Neuronal stem cell (in vitro differentiated cells): Measurements from ENCODE around the gene ZFP36L1.

ENCODE experiments used
- DNase-seq: peaks from one replicate; pipeline ENCODE4 v3.0.0-alpha.2; 2013; ENCODE audit warnings: low spot score
- H2AFZ ChIP-seq: one replicate; pipeline ENCODE4 v1.6.1; 2013; ENCODE audit warnings: mild to moderate bottlenecking, low read length, inconsistent platforms
- H2AK5ac ChIP-seq: 2 replicates; pipeline ENCODE4 v1.6.1; 2013; ENCODE audit warnings: low read depth, mild to moderate bottlenecking, inconsistent platforms, low read length, moderate library complexity, mixed read lengths
- H2BK120ac ChIP-seq: 2 replicates; pipeline ENCODE4 v1.6.1; 2013; ENCODE audit warnings: low read depth, mild to moderate bottlenecking, inconsistent platforms, low read length, moderate library complexity, mixed read lengths
- H2BK12ac ChIP-seq: one replicate; pipeline ENCODE4 v1.6.1; 2013; ENCODE audit warnings: low read length, inconsistent platforms
- H2BK15ac ChIP-seq: 2 replicates; pipeline ENCODE4 v1.6.1; 2013; ENCODE audit warnings: mild to moderate bottlenecking, low read length, inconsistent platforms, mixed read lengths
- H2BK5ac ChIP-seq: one replicate; pipeline ENCODE4 v1.6.1; 2013; ENCODE audit warnings: inconsistent platforms, mild to moderate bottlenecking, low read length, moderate library complexity
- H3K14ac ChIP-seq: one replicate; pipeline ENCODE4 v1.6.1; 2013; ENCODE audit warnings: low read length, inconsistent platforms
- H3K18ac ChIP-seq: 2 replicates; pipeline ENCODE4 v1.6.1; 2013; ENCODE audit warnings: low read length, inconsistent platforms
- H3K23ac ChIP-seq: 2 replicates; pipeline ENCODE4 v1.6.1; 2013; ENCODE audit warnings: low read depth, mild to moderate bottlenecking, mixed read lengths, low read length, inconsistent platforms; ENCODE audit not compliant: poor library complexity
- H3K27ac ChIP-seq: replicated peaks from 3 replicates; pipeline ENCODE4 v1.5.1; 2013; ENCODE audit warnings: low read length, inconsistent platforms
- H3K27me3 ChIP-seq, 3 experiments: 2 replicates each; pipeline ENCODE4 v1.6.1; 2013; ENCODE audit warnings: low read length in 3 of 3, mild to moderate bottlenecking in 2 of 3, inconsistent platforms in 1 of 3, low read depth in 1 of 3, mixed read lengths in 1 of 3, moderate library complexity in 1 of 3; ENCODE audit not compliant: control insufficient read depth in 3 of 3, insufficient read depth in 3 of 3
- H3K36me3 ChIP-seq, 2 donors: replicated peaks in 1 of 2; 2 replicates each; pipeline ENCODE4 v1.6.1; 2013; ENCODE audit warnings: low read length in 2 of 2; ENCODE audit not compliant: control insufficient read depth in 2 of 2, insufficient read depth in 2 of 2
- H3K4ac ChIP-seq: 2 replicates; pipeline ENCODE4 v1.6.1; 2013; ENCODE audit warnings: inconsistent platforms, mild to moderate bottlenecking, low read length, moderate library complexity
- H3K4me1 ChIP-seq, 2 donors: 1 replicate in 1 of 2; 2 replicates in 1 of 2; pipeline ENCODE4 v1.6.1; 2013; ENCODE audit warnings: low read length in 2 of 2, low read depth in 1 of 2; ENCODE audit not compliant: control insufficient read depth in 2 of 2, insufficient read depth in 1 of 2
- H3K4me2 ChIP-seq: one replicate; pipeline ENCODE4 v1.6.1; 2013; ENCODE audit warnings: mild to moderate bottlenecking, low read length, inconsistent platforms; ENCODE audit not compliant: insufficient read depth, poor library complexity, severe bottlenecking
- H3K4me3 ChIP-seq, 2 donors: 2 replicates each; pipeline ENCODE4 v1.5.1; 2013; ENCODE audit warnings: low read length in 2 of 2, mild to moderate bottlenecking in 2 of 2, inconsistent platforms in 1 of 2, moderate library complexity in 1 of 2
- H3K79me1 ChIP-seq: one replicate; pipeline ENCODE4 v1.6.1; 2013; ENCODE audit warnings: low read depth, mild to moderate bottlenecking, inconsistent platforms, low read length, moderate library complexity
- H3K9ac ChIP-seq: one replicate; pipeline ENCODE4 v1.6.1; 2013; ENCODE audit warnings: mild to moderate bottlenecking, low read depth, low read length, inconsistent platforms; ENCODE audit not compliant: poor library complexity
- H3K9me3 ChIP-seq, 2 donors: replicated peaks in 1 of 2; 2 replicates each; pipeline versions ENCODE3 to v1.6.1; 2013; ENCODE audit warnings: low read length in 2 of 2, mild to moderate bottlenecking in 2 of 2, inconsistent platforms in 1 of 2, low read depth in 1 of 2, mixed read lengths in 1 of 2, moderate library complexity in 1 of 2; ENCODE audit not compliant: control insufficient read depth in 2 of 2, insufficient read depth in 1 of 2
- H4K8ac ChIP-seq: one replicate; pipeline ENCODE4 v1.6.1; 2013; ENCODE audit warnings: low read depth, mild to moderate bottlenecking, inconsistent platforms, low read length, moderate library complexity
- H4K91ac ChIP-seq: one replicate; pipeline ENCODE4 v1.6.1; 2013; ENCODE audit warnings: low read length, low read depth, mild to moderate bottlenecking, inconsistent platforms; ENCODE audit not compliant: poor library complexity
- WGBS, 2 donors: extraction: QIAGEN DNeasy Blood & Tissue Kit; methylation state at CpG; one replicate each; pipeline ENCODE4 v1.1.7; 2013; ENCODE audit warnings: missing lambda C conversion rate in 2 of 2, mixed read lengths in 1 of 2; ENCODE audit not compliant: insufficient read length in 2 of 2, insufficient replicate concordance in 1 of 2; ENCODE audit errors: extremely low coverage in 2 of 2; 5-methylcytosine and 5-hydroxymethylcytosine counted together

ZFP36L1 gene

GRCh38 chr14:68772761-68773381 is 20.0 kb downstream of the ZFP36L1 start:
- Histone ChIP-seq H4K91ac (no peak overlapping the region), H3K4me2 (no peak overlapping the region), H2BK12ac (no peak overlapping the region), H3K4ac (no peak overlapping the region), H3K9ac (no peak overlapping the region), H4K8ac (no peak overlapping the region), H2BK15ac (no peak overlapping the region), H3K27ac (no peak overlapping the region), H2BK5ac (no peak overlapping the region), H2AK5ac (no peak overlapping the region), H3K4me3 (no peak overlapping the region), H3K9me3 (no peaks in the 10 kb centered on the region), H3K14ac (no peak overlapping the region), H3K18ac (no peak overlapping the region), H3K4me1 (no peaks in the 10 kb centered on the region), H3K36me3 (no peaks in the 10 kb centered on the region), H3K23ac (no peak overlapping the region), H3K79me1 (no peaks in the 10 kb centered on the region), H2AFZ (no peak overlapping the region), H2BK120ac (no peak overlapping the region), H3K27me3 (no peaks in the 10 kb centered on the region)
- WGBS, 2 donors = no CpG with 5 or more reads among the region's 6 CpGs
- no peak for DNase-seq

DNA sequence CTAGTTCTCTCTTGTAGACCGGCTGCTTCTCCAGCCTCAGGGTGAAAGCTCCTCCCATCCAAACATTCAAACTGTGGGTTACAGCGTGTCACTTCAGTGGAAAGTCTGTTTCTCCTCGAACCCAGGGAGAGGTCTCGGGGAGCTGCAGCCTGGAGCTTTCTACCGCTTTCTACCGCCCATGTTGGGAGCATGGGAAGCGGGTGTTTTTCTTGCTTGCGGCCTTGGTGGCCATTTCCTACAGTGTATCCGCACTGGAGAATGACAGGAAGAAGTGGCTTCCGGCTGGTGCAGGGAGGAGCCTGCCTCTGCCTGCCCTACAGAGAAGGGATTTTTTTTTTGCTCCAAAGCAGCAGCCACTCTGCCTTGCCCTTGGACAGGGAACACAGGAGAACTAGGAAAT is 21.2 kb downstream of the ZFP36L1 start:
- Histone ChIP-seq H3K27me3 (no peaks in the 10 kb centered on the region), H3K14ac (no peak overlapping the region), H4K91ac (no peak overlapping the region), H4K8ac (no peak overlapping the region), H3K4me1 (no peaks in the 10 kb centered on the region), H3K27ac (no peak overlapping the region), H3K23ac (no peak overlapping the region), H2BK120ac (no peak overlapping the region), H3K18ac (no peak overlapping the region), H3K36me3 (no peaks in the 10 kb centered on the region), H3K9me3 (no peaks in the 10 kb centered on the region), H3K4ac (no peak overlapping the region), H2AFZ (peak overlapping the region; percentile 81), H2BK12ac (no peak overlapping the region), H3K4me3 (no peak overlapping the region), H3K4me2 (no peak overlapping the region), H3K79me1 (no peaks in the 10 kb centered on the region), H2BK5ac (no peak overlapping the region), H2AK5ac (no peak overlapping the region), H3K9ac (no peak overlapping the region), H2BK15ac (no peak overlapping the region)
- DNase-seq = no peak
- no CpG with 5 or more reads among the region's 10 CpGs for WGBS, 2 donors

DNA sequence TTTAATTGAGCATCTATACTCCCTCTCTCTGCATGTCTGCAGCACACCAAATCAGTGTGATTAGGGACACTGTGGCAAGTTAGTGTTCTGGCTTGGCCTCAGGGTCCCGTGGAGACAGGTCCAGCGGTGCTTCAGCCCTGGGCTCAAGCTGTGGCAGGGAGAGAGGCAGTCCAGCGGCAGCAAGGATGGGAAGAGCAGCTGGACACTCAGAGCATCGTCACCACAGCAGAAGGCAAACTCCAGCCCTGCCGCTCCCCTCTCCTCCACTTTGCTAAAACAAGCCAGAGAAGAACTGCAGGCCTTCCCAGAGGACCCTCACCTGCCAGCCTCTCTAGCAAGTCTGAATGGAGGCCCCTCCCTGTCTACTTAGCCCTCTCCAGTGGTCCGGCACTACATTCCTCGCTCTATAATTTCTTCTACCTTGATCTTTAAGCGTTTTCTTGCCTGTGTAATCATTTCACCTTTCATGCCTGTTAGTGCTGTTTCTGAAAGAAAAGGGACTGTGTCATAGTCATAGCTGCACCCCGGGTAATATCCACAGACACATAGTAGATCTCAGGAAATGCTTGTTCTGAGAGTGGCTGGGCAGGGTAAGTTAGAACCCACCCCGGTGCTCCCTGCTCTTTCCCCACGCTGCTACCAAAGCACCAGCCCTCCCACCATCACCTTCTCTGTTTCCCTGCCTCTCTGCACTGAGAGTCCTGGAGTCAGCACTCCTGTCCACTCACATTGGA is 22.1 kb downstream of the ZFP36L1 start:
- DNase-seq = no peak
- Histone ChIP-seq H3K14ac (no peak overlapping the region), H2AK5ac (no peak overlapping the region), H2BK12ac (no peak overlapping the region), H3K4ac (no peak overlapping the region), H3K27ac (no peak overlapping the region), H3K4me1 (no peaks in the 10 kb centered on the region), H3K4me3 (no peak overlapping the region), H3K18ac (peak overlapping the region; percentile 4), H3K9me3 (no peaks in the 10 kb centered on the region), H2BK120ac (no peak overlapping the region), H3K27me3 (no peaks in the 10 kb centered on the region), H4K8ac (no peak overlapping the region), H2BK15ac (no peak overlapping the region), H3K9ac (no peak overlapping the region), H3K36me3 (no peaks in the 10 kb centered on the region), H2BK5ac (peak overlapping the region; percentile 4), H3K4me2 (no peak overlapping the region), H4K91ac (no peak overlapping the region), H3K79me1 (no peaks in the 10 kb centered on the region), H3K23ac (no peak overlapping the region), H2AFZ (no peak overlapping the region)
- WGBS, 2 donors = no CpG with 5 or more reads among the region's 11 CpGs

DNA sequence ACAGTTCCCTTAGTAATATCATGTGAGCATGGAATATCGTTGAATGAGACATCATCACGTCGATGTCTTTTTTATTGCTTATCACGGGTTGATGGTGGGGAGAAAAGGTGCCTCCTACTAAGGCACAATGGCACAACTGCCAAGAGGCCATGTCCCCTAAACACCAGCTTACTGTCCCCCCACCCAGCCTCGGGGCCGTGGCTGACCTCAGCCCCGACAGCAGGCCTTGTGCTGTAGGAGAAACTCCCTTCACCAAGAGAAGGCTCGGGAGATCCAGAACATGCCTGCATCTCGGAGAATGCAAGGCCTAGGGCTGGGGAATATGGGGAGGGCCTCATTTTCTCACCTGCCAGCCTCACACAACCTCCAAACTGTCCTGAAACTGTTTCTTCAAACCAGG is 22.8 kb downstream of the ZFP36L1 start:
- Histone ChIP-seq H3K23ac (peak overlapping the region; percentile 17), H3K79me1 (no peaks in the 10 kb centered on the region), H4K8ac (no peak overlapping the region), H3K36me3 (no peaks in the 10 kb centered on the region), H2BK5ac (peak overlapping the region; percentile 4), H3K9ac (no peak overlapping the region), H2BK12ac (no peak overlapping the region), H3K4ac (peak overlapping the region; percentile 8), H2BK15ac (peak overlapping the region; percentile 59), H3K27me3 (no peaks in the 10 kb centered on the region), H4K91ac (no peak overlapping the region), H3K27ac (no peak overlapping the region), H2AK5ac (no peak overlapping the region), H2AFZ (no peak overlapping the region), H3K18ac (peak overlapping the region; percentile 79), H2BK120ac (no peak overlapping the region), H3K4me1 (no peaks in the 10 kb centered on the region), H3K4me2 (no peak overlapping the region), H3K4me3 (no peak overlapping the region), H3K14ac (no peak overlapping the region), H3K9me3 (no peaks in the 10 kb centered on the region)
- WGBS, 2 donors = no CpG with 5 or more reads among the region's 9 CpGs
- DNase-seq = no peak
